GM10248 (cell line): Measurements from ENCODE around the gene GTF2A1L.
"Not testable (repeated sequence)": the region's sequence is repeated elsewhere in the genome, so short reads cannot be mapped to it uniquely, and the experiment has no call there.

Source experiments
- CTCF ChIA-PET: fragments of 300-600 bp; sonication (Branson Sonifier 250); formaldehyde crosslinking; extraction: SDS; loops from one replicate; lab custom pipeline; 2021; ENCODE audit warnings: antibody characterized with exemption; lab: Yijun Ruan, JAX
- POLR2A ChIA-PET: fragments of 350-650 bp; sonication (Branson Sonifier 250); formaldehyde crosslinking; extraction: SDS; loops from one replicate; lab custom pipeline; 2020; ENCODE audit warnings: antibody characterized with exemption; lab: Yijun Ruan, JAX
- DNase-seq: peaks from one replicate; pipeline ENCODE4 v3.0.0; 2012; ENCODE audit errors: extremely low spot score
- CTCF ChIP-seq: IDR thresholded peaks from 2 replicates; pipeline ENCODE4 v1.5.1; 2012; ENCODE audit warnings: mild to moderate bottlenecking, low read depth; ENCODE audit errors: extremely low read depth, missing control alignments, control extremely low read depth

The GTF2A1L gene

DNA sequence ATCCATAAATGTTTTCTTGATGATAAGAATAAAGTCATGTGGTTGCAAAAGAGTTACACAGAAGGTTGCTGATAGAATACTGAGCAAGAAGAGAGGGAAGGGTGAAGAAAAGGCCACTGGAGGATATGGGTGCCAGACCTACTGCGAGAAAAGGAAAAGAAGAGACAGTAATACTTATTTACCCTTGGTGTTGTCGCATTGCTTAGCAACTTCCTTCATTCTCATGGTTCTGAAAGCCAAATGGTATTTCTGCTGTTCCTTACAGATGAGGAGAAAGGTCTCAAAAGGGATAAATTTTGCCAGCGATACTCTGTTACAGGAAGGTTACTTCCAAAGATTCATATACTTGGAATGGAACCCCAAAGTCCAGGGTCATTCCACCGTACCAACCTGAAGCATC, 75.4 kb downstream of the GTF2A1L start:
- POLR2A ChIA-PET, result no interaction called here
- CTCF ChIA-PET, result no interaction called here
- no peak for TF ChIP-seq CTCF
- DNase-seq, result no peak

- no peak for DNase-seq
- no peak for TF ChIP-seq CTCF
- ChIA-PET CTCF (interaction anchor here (0.8 kb wide), 1 partner anchor 35 kb away, joined by 3 read pairs; no protein-coding TSS in a partner anchor), POLR2A (no interaction called here)
Observed at GRCh38 chr2:48693645-48694044, 76.0 kb downstream of the GTF2A1L start.

GRCh38 chr2:48694149-48694548, 76.5 kb downstream of the GTF2A1L start:
- TF ChIP-seq CTCF, result no peak
- POLR2A ChIA-PET, result no interaction called here
- CTCF ChIA-PET, result interaction anchor here (0.8 kb wide), 1 partner anchor 34 kb away, joined by 3 read pairs; no protein-coding TSS in a partner anchor
- no peak for DNase-seq

DNA sequence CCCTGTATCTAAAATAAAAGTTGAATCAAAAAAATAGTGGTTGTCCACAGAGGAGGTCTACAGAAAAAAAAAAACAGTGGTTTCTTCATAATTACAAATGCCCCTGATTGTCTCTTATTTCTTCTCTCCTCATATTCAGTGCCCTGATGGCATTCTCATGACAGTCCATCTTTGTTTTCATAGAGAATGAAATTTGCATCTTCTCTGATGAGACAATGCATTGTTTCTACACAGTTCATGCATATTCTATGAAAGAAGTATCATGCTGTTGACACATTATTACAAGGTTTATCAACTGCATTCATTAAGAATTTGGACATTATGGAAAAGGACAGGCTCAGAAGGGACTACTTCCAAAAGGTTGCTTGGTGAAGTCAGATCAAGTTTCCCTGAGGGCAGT, 78.3 kb downstream of the GTF2A1L start:
- no peak for TF ChIP-seq CTCF
- DNase-seq, result no peak
- ChIA-PET POLR2A (no interaction called here), CTCF (interaction anchor here (0.6 kb wide), 1 partner anchor 11 kb away, joined by 3 read pairs; no protein-coding TSS in a partner anchor)

DNA sequence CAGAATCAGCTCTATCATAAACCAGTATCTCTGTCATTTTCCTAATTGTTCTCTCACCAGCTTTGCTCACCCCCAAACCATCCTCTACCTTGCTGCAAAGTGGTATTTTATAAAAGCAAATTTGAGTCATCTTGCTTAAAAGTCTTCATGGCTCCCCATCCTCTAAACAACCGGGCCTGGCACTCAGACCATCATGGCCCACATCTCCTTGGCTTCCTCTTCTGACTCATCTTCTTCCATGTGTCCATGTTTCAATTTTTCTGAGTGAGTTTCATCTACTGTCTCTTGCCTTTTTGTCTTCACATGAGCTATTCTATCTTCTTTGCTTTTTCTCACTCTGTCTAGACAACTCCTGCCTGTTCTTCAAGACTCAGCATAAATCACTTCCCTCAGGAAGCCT, 79.2 kb downstream of the GTF2A1L start:
- TF ChIP-seq CTCF, result no peak
- DNase-seq, result no peak
- POLR2A ChIA-PET, result no interaction called here
- CTCF ChIA-PET, result interaction anchor here (2.1 kb wide), 1 partner anchor 11 kb away, joined by 10 read pairs; no protein-coding TSS in a partner anchor

DNA sequence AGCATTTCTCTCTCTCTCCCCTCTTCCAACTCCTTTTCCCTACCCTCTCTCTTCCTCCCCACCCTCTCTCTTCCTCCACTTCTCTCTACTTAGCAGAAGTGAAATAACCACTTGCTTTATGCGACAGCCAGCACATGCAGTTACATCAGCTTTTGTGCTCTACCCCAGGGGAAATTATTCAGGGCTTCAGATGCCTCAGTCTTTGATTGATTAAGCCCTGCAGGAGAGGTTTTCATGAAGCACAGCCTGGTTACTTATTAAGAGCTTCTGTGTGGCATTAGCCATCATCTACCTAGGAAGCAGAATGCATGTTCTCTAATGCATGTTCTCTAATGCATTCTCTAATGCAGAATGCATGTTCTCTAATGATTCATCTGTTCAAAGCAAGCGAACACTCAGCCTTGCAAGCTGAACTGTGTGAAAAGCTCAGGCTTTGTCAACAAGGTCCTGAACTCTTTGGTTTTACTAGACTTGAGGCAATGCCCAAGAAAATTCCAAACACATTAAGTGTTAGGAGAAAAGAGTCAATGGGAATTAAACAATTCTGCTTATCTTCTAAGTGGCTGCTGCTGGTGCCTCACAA, 81.8 kb downstream of the GTF2A1L start:
- CTCF ChIA-PET, result interaction anchor here (0.7 kb wide), 1 partner anchor 16 kb away, joined by 3 read pairs; no protein-coding TSS in a partner anchor
- no peak for TF ChIP-seq CTCF
- POLR2A ChIA-PET, result no interaction called here
- no peak for DNase-seq

DNA sequence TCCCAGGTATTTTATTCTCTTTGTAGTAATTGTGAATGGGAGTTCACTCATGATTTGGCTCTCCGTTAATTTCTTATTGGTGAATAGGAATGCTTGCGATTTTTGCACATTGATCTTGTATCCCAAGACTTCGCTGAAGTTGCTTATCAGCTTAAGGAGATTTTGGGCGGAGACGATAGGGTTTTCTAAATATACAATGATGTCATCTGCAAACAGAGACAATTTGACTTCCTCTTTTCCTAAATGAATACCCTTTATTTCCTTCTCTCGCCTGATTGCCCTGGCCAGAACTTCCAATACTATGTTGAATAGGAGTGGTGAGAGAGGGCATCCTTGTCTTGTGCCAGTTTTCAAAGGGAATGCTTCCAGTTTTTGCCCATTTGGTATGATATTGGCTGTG, 86.0 kb downstream of the GTF2A1L start:
- CTCF ChIA-PET, result interaction anchor here (1.2 kb wide), 1 partner anchor 12 kb away, joined by 3 read pairs; no protein-coding TSS in a partner anchor
- DNase-seq, POLR2A ChIA-PET: not testable (repeated sequence)
